ENCODE data around the gene NFIC. TPM values are rescaled to one million over a fixed set of nuclear protein-coding genes. Genes with fewer than 3 reads are reported as not detected.

NFIC gene
- total RNA-seq, 4 donors from 2014 or later, result 55.7 to 84.5 (median 65.5) TPM

- no peak for ATAC-seq (ENCODE audit: low FRiP score)
- TF ChIP-seq, protein P1, sequence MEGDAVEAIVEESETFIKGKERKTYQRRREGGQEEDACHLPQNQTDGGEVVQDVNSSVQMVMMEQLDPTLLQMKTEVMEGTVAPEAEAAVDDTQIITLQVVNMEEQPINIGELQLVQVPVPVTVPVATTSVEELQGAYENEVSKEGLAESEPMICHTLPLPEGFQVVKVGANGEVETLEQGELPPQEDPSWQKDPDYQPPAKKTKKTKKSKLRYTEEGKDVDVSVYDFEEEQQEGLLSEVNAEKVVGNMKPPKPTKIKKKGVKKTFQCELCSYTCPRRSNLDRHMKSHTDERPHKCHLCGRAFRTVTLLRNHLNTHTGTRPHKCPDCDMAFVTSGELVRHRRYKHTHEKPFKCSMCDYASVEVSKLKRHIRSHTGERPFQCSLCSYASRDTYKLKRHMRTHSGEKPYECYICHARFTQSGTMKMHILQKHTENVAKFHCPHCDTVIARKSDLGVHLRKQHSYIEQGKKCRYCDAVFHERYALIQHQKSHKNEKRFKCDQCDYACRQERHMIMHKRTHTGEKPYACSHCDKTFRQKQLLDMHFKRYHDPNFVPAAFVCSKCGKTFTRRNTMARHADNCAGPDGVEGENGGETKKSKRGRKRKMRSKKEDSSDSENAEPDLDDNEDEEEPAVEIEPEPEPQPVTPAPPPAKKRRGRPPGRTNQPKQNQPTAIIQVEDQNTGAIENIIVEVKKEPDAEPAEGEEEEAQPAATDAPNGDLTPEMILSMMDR (IDR thresholded peaks at IDR 0.05), result no peak
- no peak for DNase-seq (ENCODE audit: low spot score)
These were observed 113.4 kb downstream of the NFIC start for GRCh38 chr19:3479834-3480215.

GRCh38 chr19:3480383-3481091 lies 114.2 kb downstream of the NFIC start, which contains the start of gene SMIM24:
Gene SMIM24 (minus strand): TSS chr19:3480525. CDS start chr19:3480463, 62 bp downstream.
- ATAC-seq (ENCODE audit: low FRiP score) (no peak), DNase-seq (ENCODE audit: low spot score) (no peak)
- TF ChIP-seq, protein P1 (IDR thresholded peaks at IDR 0.05), result no peak

GRCh38 chr19:3481241-3482090 lies 115.1 kb downstream of the NFIC start:
- ATAC-seq (ENCODE audit: low FRiP score) (no peak), DNase-seq (ENCODE audit: low spot score) (no peak)
- TF ChIP-seq, protein P1 (IDR thresholded peaks at IDR 0.05), result no peak

DNA sequence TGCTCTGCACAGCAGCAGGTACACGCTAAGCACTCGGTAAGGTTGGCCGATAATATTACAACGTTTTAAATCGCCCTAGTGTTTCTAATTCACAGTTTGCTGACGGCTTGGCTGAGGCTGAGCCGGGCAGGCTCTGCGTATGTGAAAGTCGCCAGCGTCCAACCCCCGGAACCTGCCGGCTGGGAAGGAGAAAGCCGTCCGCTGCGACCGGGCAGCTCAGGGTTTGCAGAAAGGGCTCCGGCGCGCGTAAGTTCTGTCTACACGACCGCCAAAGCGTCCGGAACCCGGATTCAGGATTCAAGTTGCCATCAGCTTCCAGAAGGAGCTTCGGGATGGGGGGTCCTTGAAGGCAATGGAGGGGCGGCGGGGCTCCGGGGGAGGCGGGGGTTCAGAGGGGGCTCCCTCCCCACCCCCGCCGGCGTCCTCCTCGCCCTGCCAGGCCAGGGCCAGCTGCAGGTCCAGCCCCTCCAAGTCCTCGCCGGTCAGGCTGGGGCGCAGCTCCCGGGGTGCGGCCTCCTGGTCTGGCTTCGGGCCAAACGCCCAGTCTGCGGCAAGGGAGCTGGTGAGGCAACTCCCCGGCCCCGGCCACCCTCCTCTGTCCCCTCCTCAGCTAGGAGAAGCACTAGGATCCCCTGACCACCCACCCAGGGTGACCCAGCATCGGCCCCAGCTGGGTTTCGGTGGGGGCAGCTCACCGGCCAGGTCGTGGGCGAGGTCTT lies 116.3 kb downstream of the NFIC start:
- no peak for ATAC-seq (ENCODE audit: low FRiP score)
- TF ChIP-seq, protein P1 (IDR thresholded peaks at IDR 0.05), result no peak
- no peak for DNase-seq (ENCODE audit: low spot score)

GRCh38 chr19:3483226-3483628 lies 116.8 kb downstream of the NFIC start, which contains the start of gene SMIM44:
Gene SMIM44 (minus strand): TSS chr19:3483441. CDS start chr19:3483403, 38 bp downstream.
- TF ChIP-seq, protein P1 (IDR thresholded peaks at IDR 0.05), result no peak
- no peak for DNase-seq (ENCODE audit: low spot score)
- no peak for ATAC-seq (ENCODE audit: low FRiP score)

GRCh38 chr19:3491396-3492119 lies 125.2 kb downstream of the NFIC start:
- TF ChIP-seq, protein P1 (IDR thresholded peaks at IDR 0.05), result no peak
- DNase-seq (ENCODE audit: low spot score), result no peak
- no peak for ATAC-seq (ENCODE audit: low FRiP score)
